NT2/D1 (cell line): ENCODE results near the gene CALD1.

Experiments
- YY1 ChIP-seq: IDR thresholded peaks from 2 replicates; pipeline ENCODE4 v1.6.1; 2011; ENCODE audit not compliant: insufficient read length, insufficient read depth
- ZNF274 ChIP-seq: IDR thresholded peaks from 2 replicates; pipeline ENCODE4 v1.6.1; 2011; ENCODE audit warnings: mild to moderate bottlenecking, low read depth, low read length

DNA sequence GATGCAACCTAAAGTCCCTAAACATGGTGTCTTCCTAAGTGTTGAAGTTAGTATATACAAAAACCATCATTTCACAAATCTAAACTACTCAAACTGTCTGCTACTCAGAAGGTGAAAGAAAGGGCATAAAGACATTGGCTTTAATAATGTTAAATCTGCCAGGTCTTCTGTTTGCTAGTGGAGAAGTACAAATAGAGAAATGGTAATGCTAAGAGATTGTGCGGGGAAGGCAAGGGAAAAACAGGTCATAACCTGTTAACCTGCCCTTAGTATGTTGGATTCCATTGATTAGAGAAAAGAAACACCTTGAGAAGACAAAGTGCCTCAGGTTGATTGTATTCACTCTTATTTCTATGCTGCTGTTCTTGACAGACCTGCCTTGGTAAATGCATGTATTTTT, 80.3 kb downstream of the CALD1 start:
- TF ChIP-seq YY1 (no peak), ZNF274 (no peak)
